ENCODE measurements around the gene SRL.

Gene SRL

GRCh38 chr16:4217204-4218131 is 24.4 kb downstream of the SRL start:
- DNase-seq (ENCODE audit: extremely low spot score): peak; percentile 73
- TF ChIP-seq FOXM1 (IDR thresholded peaks at IDR 0.05; ENCODE audit: borderline replicate concordance) (0 out of 2 replicates have a peak, but pooled peaks have one; percentile 8), L3MBTL2 (conservative IDR thresholded peaks at IDR 0.05) (no peak), PKNOX1 (IDR thresholded peaks at IDR 0.05) (peak; percentile 76), CTBP1 (IDR thresholded peaks at IDR 0.05; ENCODE audit: borderline replicate concordance) (0 out of 2 replicates have a peak, but pooled peaks have one; percentile 44)
- POLR2A ChIA-PET: interaction anchor here (1.8 kb wide), 1 partner anchor 36 kb away, joined by 8 read pairs; no protein-coding TSS in a partner anchor
- CTCF ChIA-PET: interaction anchor here (0.6 to 1.4 kb wide), 3 partner anchors 12 to 36 kb away, joined by 4 to 5 read pairs (median 5); no protein-coding TSS in a partner anchor

GRCh38 chr16:4216596-4216995 is 25.3 kb downstream of the SRL start:
- no peak for DNase-seq (ENCODE audit: extremely low spot score)
- TF ChIP-seq FOXK2 (IDR thresholded peaks at IDR 0.05): no peak
- TF ChIP-seq LEF1 (IDR thresholded peaks at IDR 0.05; ENCODE audit: borderline replicate concordance): no peak
- POLR2A ChIA-PET: interaction anchor here (1.8 kb wide), 1 partner anchor 37 kb away, joined by 8 read pairs; no protein-coding TSS in a partner anchor
- CTCF ChIA-PET: interaction anchor here (1.4 kb wide), 1 partner anchor 37 kb away, joined by 5 read pairs; no protein-coding TSS in a partner anchor

GRCh38 chr16:4215106-4215505 is 26.8 kb downstream of the SRL start:
- no peak for DNase-seq (ENCODE audit: extremely low spot score)
- ChIA-PET CTCF (no interaction called here), POLR2A (interaction anchor here (0.6 kb wide), 1 partner anchor 211 kb away, joined by 3 read pairs; no protein-coding TSS in a partner anchor)
- TF ChIP-seq LEF1 (IDR thresholded peaks at IDR 0.05; ENCODE audit: borderline replicate concordance): no peak
- TF ChIP-seq L3MBTL2 (conservative IDR thresholded peaks at IDR 0.05): no peak
- TF ChIP-seq FOXK2 (IDR thresholded peaks at IDR 0.05): no peak
- TF ChIP-seq FOXA1 (IDR thresholded peaks at IDR 0.05): no peak
- TF ChIP-seq BHLHE40 (IDR thresholded peaks at IDR 0.05; ENCODE audit: borderline replicate concordance): no peak
- TF ChIP-seq ELF4 (IDR thresholded peaks at IDR 0.05): no peak
- no peak for TF ChIP-seq PKNOX1 (IDR thresholded peaks at IDR 0.05)
- TF ChIP-seq CTBP1 (IDR thresholded peaks at IDR 0.05; ENCODE audit: borderline replicate concordance): no peak
- TF ChIP-seq SP1 (IDR thresholded peaks at IDR 0.05): no peak
- no peak for TF ChIP-seq ZNF384 (IDR thresholded peaks at IDR 0.05)
- TF ChIP-seq TARDBP (IDR thresholded peaks at IDR 0.05): no peak
- no peak for TF ChIP-seq NFRKB (IDR thresholded peaks at IDR 0.05)
- no peak for TF ChIP-seq ARNT (IDR thresholded peaks at IDR 0.05)
- TF ChIP-seq HDGF (IDR thresholded peaks at IDR 0.05; ENCODE audit: borderline replicate concordance): no peak
- no peak for TF ChIP-seq FOXM1 (IDR thresholded peaks at IDR 0.05; ENCODE audit: borderline replicate concordance)
- TF ChIP-seq SUZ12 (IDR thresholded peaks at IDR 0.05): no peak

- TF ChIP-seq HDGF (IDR thresholded peaks at IDR 0.05; ENCODE audit: borderline replicate concordance): no peak
- no peak for TF ChIP-seq FOXA1 (IDR thresholded peaks at IDR 0.05)
- TF ChIP-seq FOXK2 (IDR thresholded peaks at IDR 0.05): no peak
- TF ChIP-seq ARNT (IDR thresholded peaks at IDR 0.05): no peak
- no peak for TF ChIP-seq ELF4 (IDR thresholded peaks at IDR 0.05)
- TF ChIP-seq NFRKB (IDR thresholded peaks at IDR 0.05): no peak
- no peak for TF ChIP-seq LEF1 (IDR thresholded peaks at IDR 0.05; ENCODE audit: borderline replicate concordance)
- no peak for TF ChIP-seq BHLHE40 (IDR thresholded peaks at IDR 0.05; ENCODE audit: borderline replicate concordance)
- TF ChIP-seq ZNF384 (IDR thresholded peaks at IDR 0.05): no peak
- CTCF ChIA-PET: interaction anchor here (1.3 kb wide), 1 partner anchor 14 kb away, joined by 4 read pairs; no protein-coding TSS in a partner anchor
- POLR2A ChIA-PET: interaction anchor here (0.7 kb wide), 1 partner anchor 39 kb away, joined by 4 read pairs; no protein-coding TSS in a partner anchor
- DNase-seq (ENCODE audit: extremely low spot score): no peak
Observed at GRCh38 chr16:4214215-4214621, 27.7 kb downstream of the SRL start.

GRCh38 chr16:4213737-4214136 is 28.1 kb downstream of the SRL start:
- DNase-seq (ENCODE audit: extremely low spot score): no peak
- POLR2A ChIA-PET: interaction anchor here (0.7 kb wide), 1 partner anchor 40 kb away, joined by 4 read pairs; no protein-coding TSS in a partner anchor
- CTCF ChIA-PET: interaction anchor here (1.3 kb wide), 1 partner anchor 13 kb away, joined by 4 read pairs; no protein-coding TSS in a partner anchor
- no peak for TF ChIP-seq L3MBTL2 (conservative IDR thresholded peaks at IDR 0.05)
- no peak for TF ChIP-seq NFRKB (IDR thresholded peaks at IDR 0.05)
- TF ChIP-seq SUZ12 (IDR thresholded peaks at IDR 0.05): no peak
- TF ChIP-seq ZNF384 (IDR thresholded peaks at IDR 0.05): no peak

- ChIA-PET POLR2A (no interaction called here), CTCF (no interaction called here)
- TF ChIP-seq PKNOX1 (IDR thresholded peaks at IDR 0.05): no peak
- no peak for TF ChIP-seq CTBP1 (IDR thresholded peaks at IDR 0.05; ENCODE audit: borderline replicate concordance)
- TF ChIP-seq TARDBP (IDR thresholded peaks at IDR 0.05): no peak
- TF ChIP-seq SP1 (IDR thresholded peaks at IDR 0.05): no peak
- no peak for TF ChIP-seq ARNT (IDR thresholded peaks at IDR 0.05)
- TF ChIP-seq SUZ12 (IDR thresholded peaks at IDR 0.05): no peak
- no peak for TF ChIP-seq BHLHE40 (IDR thresholded peaks at IDR 0.05; ENCODE audit: borderline replicate concordance)
- no peak for TF ChIP-seq L3MBTL2 (conservative IDR thresholded peaks at IDR 0.05)
- no peak for TF ChIP-seq ZNF384 (IDR thresholded peaks at IDR 0.05)
- TF ChIP-seq FOXK2 (IDR thresholded peaks at IDR 0.05): no peak
- no peak for TF ChIP-seq NFRKB (IDR thresholded peaks at IDR 0.05)
- TF ChIP-seq FOXA1 (IDR thresholded peaks at IDR 0.05): no peak
- DNase-seq (ENCODE audit: extremely low spot score): no peak
Observed at GRCh38 chr16:4212934-4213296, 29.0 kb downstream of the SRL start.
